Stimulated activated CD4-positive, alpha-beta T cell treated with anti-CD3 and anti-CD28 coated beads, Interleukin-4, amount 100 ng/mL, for 48 hours (primary cell): Measurements from ENCODE around the gene CCDC57.
"Not testable (repeated sequence)": the region's sequence is repeated elsewhere in the genome, so short reads cannot be mapped to it uniquely, and the experiment has no call there.

Source experiments
- DNase-seq, 2 donors: peaks; one replicate each; pipeline ENCODE4 v3.0.0-alpha.2; 2020; ENCODE audit warnings: low read depth in 2 of 2

CCDC57 gene

GRCh38 chr17:82201498-82201910 lies 11.1 kb downstream of the CCDC57 start:
- no peak for DNase-seq

DNA sequence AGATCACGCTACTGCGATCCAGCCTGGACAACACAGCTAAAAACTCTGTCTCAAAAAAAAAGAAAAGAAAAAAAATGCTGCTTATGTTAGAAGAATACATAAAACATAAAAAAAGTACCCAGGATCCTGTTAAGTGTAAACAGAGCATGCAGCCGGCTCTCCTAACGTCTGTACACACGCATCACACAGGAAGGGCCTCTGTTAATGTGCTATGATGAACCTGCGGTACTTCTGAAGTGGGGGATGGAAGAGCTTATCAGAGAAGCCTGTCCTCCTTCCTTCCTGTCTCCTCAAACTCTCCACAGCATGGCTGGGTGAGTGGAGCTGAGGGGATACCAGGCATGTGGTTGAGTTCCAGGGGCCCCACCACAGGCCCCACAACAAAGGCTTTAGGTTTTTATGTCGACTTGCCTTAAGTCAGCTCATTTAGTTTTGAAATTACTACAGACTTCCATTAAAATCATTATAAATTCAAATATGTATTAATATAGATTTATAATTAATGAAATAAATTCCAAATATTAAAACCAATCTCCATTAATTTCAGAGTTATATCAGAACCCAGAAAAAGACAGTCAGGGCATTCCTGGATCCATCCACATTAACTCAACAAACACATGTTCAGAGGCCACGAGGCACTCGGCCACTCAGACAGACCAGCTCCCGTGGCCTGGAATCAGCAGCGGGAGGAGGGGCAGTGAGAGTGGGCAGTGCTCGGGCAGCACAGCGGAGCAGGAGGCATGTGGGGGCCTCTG lies 11.7 kb downstream of the CCDC57 start:
- DNase-seq: no peak

- DNase-seq: no peak
These were observed 12.5 kb downstream of the CCDC57 start for GRCh38 chr17:82200135-82200534.

DNA sequence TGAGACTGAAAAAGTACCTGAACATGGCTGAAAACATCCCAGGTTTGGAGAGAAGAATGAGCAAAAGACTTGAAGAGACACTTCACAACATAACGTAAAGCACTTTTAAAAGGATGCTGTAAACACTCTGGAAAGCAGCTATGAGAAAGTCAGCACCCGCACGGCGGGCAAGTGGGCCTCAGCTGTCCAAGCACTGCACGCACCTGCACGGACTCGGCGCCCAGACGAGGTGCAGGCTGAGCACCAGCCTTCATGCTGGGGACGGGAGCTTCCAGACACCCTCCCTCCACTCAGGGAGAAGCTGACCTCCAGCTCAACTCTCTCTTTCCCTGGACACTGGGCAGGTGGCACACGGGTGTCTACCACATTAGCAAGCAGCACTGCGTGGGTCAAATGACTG lies 13.1 kb downstream of the CCDC57 start:
- no peak for DNase-seq

GRCh38 chr17:82198092-82198491 lies 14.6 kb downstream of the CCDC57 start:
- DNase-seq: no peak

DNA sequence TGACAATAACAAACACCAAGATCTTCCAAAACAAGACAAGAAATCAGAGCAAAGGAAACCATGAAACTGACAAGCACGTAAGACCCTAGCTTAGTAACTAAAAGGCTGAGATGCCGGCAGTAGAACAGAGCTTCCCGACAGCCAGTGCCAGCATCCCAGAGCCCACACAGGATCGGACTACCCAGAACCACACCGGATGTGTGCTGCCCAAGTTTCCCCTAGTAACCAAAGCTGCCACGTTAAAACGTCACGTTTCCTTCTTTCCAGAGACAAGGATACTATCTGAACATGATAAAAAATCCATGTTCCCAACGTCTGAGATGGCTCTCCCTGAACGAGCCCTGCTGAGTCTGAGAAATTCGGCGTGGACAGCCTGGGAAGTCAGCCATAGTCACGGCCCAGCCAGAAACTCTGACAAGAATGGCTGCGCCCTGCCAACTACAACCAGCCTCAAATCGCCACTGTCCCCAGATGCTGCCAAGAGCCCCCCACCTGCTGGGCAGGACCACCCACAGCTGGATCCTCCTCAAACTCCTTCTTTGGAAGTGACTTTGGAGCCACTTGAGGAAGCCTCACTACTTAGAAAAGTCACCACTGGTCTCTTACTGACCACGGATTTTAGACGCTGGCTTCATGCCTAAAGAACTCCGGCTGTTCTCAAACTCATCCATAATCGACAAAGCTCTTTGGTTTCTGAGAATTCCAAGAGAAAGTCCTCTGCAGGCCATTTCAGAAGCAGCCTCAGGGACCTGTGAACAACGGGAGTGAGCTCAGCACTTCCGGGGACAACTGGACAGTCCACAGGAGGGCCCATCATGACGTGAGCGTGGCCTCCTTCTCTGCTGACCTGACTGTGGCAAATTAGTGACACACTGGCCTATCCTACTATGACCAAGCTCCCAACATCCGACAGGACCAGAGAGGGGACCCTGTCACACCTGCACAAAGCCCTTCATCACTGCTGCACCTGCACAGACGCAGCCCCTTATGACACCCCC lies 16.7 kb downstream of the CCDC57 start:
- no peak for DNase-seq

- no peak for DNase-seq
These were observed 17.9 kb downstream of the CCDC57 start for GRCh38 chr17:82194765-82195164.

DNA sequence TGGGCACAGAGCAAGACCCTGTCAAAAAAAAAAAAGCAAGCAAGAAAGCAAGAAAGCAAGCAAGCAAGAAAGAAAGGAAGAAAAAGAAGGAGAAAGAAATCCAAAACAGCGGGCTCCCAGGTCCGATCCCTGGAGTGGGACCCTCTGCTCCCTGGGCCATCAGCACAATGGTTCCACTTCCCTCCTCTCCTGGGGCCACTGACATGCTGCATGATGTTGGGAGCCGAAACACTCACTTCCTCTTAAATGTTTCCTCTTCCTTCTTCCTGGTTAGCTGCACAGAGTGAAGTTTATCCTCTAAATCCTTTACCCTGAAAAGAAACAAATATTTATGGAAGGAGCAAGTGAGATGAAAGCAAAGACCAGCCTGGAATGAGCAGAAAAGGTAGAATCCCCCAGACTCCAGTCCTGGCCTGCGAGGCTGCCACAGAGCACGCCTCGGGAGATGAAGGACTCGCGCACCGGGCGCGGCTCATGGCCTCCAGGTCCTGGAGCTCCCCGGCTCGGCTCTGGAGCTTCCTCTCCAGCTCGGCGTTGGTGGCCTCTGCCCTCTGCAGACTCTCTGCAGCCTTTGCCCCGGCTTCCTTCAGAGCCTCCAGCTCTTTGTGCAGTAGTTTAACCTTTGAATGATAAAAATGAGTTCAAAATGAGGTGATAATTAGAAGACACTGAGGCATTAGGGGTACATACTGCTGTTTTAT lies 19.0 kb downstream of the CCDC57 start:
- DNase-seq: no peak

GRCh38 chr17:82193050-82193449 lies 19.6 kb downstream of the CCDC57 start:
- DNase-seq: not testable (repeated sequence)

GRCh38 chr17:82188001-82188961 lies 24.4 kb downstream of the CCDC57 start:
- DNase-seq: no peak

DNA sequence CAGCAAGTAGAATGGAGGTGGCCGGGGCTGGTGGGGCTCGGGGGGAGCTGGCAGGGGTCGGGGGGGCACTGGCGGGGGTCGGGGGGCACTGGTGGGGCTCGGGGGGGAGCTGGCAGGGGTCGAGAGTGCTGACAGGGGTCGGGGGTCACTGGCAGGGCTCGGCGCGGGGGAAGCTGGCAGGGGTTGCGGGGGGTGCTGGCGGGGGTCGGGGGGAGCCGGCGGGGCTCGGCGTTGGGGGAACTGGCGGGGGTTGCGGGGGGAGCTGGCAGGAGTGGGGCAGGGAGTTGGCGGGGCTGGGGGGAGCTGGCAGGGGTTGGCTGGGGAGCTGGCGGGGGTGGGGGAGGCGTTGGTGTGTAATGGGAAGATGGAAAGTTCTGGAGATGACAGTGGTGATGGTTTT lies 25.1 kb downstream of the CCDC57 start:
- no peak for DNase-seq

GRCh38 chr17:82186221-82186620 lies 26.4 kb downstream of the CCDC57 start:
- no peak for DNase-seq

GRCh38 chr17:82184761-82185160 lies 27.9 kb downstream of the CCDC57 start:
- no peak for DNase-seq

DNA sequence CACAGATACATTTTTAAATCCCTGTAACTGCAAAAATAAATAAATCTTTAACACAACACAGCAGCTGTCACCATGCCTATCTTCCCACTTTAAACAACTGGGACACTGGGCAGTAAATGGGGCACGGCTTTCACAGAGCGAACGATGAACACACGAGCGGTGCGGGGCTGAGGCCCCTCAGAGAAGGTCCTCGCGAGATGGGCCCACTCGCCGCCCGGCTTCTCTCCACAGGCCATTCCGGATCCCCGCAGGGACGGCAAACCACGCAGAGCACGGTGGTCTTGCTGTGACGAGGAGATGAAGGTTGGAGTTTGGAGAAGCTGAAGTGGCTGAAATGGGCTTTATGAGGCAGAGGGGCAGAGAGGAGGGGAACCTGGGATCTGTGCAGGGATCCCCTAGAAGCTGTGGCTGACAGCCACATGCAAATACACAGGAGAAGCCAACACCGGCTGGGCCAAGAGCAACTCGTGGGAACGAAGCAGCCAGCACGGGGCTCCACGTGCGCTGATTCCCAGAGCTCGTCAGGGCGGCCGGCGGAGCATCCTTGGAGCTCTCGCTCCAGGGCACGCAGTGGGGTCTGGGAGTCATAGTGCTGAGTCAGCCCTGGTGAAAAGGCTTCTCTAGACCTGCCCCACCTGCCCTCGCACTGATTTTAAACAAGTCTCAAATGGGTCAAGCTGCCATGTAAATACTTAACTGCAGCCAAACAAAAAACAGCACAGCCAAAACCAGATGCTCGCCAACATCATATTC lies 31.7 kb downstream of the CCDC57 start:
- no peak for DNase-seq

DNA sequence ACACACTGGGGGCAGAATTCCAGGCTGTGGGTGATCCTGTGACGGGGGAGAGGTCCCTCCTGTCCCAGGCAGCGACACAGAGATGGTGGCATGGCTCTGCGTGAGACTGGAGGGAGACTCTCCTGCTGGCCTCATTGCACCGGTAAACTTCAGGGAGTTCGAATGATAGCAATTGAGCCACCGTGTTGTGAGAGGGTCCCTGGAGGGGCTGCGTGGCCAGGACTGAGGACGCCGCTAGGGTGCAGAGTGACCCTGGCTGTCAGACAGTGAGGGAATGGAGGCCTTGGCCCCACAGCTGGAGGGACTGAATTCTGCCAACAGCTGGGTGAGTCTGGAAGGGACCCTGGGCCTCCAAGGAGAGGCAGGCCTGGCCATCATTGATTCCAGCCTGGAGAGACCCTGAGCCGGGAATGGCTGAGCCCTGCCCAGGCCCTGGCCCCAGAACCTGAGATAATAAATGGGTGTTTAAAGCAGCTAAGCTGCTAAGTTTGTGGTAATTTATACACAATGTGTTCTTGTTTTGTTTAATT lies 32.6 kb downstream of the CCDC57 start:
- DNase-seq: no peak

- no peak for DNase-seq
These were observed 33.2 kb downstream of the CCDC57 start for GRCh38 chr17:82179412-82179811.

DNA sequence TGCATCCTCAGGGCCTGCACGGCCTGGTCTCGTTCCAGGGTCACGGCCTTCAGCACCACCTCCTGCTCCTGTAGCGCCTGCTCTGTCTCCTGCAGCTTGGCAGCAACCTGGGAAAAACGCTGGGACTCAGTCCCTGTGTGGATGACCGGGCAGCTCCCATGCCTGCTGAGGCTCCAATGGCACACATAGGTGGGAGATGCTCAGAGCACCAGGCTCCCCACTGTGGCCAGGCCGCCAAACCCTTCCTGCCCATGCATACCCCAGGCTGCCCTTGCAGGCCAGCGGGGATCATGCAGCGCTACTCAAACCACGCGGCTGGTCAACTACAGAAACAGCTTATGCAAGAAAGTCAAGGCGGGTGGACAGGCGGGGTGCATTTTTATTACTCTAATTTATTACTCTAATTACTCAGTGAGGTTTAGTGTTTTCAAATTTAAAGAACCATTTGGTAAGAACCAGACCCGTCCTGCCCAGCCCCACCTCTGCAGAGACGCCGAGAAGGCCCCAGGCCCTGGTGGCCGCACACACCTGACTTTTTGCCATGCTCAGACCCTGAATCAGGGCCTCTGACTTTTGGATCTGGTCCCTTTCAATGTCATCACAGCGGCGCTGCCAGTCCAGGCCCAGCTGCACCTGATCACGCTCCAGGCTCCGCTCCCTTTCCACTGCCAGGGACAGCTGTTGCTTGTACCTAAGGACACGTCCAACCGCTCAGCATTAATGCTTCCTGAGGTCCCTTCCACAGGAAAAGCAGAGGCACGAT lies 34.0 kb downstream of the CCDC57 start:
- no peak for DNase-seq

GRCh38 chr17:82177761-82178498 lies 34.7 kb downstream of the CCDC57 start:
- DNase-seq: no peak

GRCh38 chr17:82177276-82177675 lies 35.4 kb downstream of the CCDC57 start:
- DNase-seq: no peak
